Activated CD8-positive, alpha-beta memory T cell treated with anti-CD3 and anti-CD28 coated beads for 1 hour (primary cell): ENCODE results near the gene DUSP28.
"Not testable (repeated sequence)": the region's sequence is repeated elsewhere in the genome, so short reads cannot be mapped to it uniquely, and the experiment has no call there.

Source experiments
- DNase-seq, 2 donors: peaks; one replicate each; pipeline ENCODE4 v3.0.0-alpha.2; 2020; ENCODE audit warnings: low read depth in 1 of 2; ENCODE audit errors: extremely low read depth in 1 of 2

The DUSP28 gene, protein sequence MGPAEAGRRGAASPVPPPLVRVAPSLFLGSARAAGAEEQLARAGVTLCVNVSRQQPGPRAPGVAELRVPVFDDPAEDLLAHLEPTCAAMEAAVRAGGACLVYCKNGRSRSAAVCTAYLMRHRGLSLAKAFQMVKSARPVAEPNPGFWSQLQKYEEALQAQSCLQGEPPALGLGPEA

DNA sequence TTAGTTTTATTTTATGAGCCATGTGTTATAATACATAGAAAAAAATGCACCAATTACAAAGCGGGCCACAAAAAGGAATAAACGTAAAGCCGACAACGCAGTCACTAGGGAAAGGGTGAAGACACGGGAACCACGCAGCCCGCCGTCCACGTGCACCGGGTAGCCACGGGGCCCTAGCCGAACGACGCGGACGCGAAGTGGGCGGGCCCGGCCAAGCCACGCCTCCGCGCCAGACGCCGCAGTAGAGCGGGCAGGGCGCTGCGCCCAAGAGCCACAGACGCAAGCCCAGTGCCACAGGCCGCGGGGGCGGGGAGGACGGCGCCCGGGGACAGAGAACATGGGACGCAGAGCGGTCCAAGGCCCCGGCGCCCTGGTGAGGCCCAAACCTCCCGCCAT, at the start of gene DUSP28:
Gene DUSP28 (plus strand): TSS at position 274 of the 396 bp plus-strand sequence. CDS start 328 bp downstream, outside the sequence.
- peak; percentile 65 to 82 for DNase-seq

- no peak for DNase-seq
Observed at GRCh38 chr2:240510513-240511210, 49.5 kb upstream of the DUSP28 start.

DNA sequence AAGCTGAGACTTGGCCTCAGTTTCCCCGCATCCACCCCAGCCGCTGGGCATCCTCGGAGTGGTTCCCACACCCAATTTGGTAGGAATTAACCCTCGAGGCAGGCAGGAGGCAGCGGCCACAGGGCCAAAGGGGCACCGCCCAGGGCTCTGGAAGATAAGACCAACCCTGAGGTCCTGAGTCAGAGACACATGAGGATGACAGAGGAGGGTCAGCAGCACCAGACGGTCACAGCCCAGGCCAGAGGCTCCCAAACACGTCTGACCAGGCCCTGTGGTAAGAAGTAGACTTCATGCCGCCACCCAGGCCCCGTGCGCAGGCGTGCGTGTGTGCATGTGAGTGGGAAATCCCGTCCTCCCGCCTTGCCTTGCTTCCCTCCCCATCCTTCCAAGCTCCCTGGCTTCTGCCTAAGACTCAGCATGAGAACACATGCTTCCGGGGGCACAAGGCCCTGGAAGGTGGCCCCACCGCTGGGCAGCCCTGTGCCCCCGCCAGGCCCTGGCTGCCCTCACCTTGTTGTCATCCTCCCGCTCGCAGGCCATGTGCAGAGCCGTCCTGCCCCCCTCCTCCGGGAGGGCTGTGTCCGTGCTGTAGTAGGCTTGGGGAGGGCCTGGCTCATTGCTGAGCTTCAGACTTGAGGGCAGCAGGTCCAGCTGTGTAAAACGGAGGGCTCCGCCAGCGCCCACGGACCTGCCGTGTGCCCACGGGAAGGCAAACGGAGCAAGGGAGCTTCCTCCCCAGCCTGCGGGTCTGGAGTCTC, 48.6 kb upstream of the DUSP28 start:
- DNase-seq, result no peak

GRCh38 chr2:240512109-240512485, 48.1 kb upstream of the DUSP28 start:
- DNase-seq, result no peak

DNA sequence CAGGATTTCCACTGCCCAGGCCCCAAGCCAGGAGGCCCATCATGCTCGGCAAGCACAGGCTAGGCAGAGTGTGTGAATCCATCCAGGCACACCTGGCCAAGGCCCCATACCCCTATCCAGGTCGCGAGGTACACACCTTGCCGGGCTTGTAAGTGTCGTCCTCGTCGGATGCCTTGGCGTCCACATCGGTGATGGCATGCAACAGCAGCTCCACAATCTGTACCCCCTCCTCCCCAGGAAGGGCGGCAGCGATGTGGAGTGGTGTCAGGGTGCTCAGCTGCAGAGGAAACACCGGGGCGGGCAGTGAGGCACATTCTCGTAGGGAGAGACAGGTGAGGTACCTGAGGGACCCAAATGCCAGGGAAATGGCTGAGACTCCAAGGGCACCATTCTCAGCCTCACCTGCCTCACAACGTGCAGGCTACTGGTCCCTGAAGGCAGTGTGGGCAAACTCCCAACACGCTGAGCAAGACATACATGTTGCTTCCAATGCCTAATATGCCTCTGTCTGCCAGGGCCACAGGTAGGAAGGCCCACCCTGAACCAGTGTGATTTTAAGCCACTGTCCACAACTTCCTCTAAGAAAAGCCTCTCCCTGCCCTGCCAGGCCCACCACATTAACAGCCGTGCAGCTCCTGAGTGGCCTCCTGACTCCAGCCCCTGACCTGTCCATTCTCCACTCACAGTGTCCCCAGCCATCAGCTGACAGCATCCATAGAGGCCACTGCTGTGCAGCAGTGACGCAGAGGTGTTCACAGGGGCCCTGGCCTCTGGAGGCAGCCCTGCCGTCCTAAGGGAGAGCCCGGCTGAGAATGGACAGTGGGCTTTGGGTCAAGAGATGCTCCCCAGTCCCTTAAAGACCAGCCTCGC, 47.3 kb upstream of the DUSP28 start:
- no peak for DNase-seq

DNA sequence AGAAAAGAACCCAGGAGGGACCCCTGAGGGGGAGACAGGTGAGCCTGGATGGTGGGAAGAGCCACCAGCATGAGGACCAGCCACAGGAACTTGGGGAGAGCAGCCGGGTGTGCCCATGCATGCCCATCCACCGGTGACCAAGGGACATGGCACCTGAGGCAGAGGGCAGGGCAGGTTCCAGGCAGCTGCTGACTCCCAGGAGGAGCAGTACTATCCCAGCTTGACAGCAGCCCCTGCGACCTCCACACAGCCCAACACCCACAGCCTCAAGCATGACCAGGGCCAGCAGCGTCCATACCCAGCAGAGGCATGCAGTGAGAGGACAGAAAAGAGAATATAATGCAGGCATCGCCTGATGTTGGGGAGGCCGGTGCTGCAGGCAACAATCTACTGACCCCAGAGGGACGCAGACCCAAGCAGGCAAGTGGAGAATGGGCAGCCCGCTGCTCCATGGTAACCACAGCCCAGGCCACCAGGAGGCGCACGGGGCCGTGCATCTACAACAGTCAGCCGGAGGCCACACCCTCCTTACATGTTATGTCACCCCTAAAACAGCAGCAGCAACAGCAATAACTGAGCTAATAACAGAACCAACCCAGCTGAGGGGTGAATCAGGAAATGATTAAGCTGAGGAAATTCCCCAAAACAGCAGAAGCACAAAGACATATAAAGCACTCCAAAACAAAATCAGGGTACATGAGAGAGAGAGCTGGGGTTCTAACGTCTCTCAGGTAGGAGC, 46.4 kb upstream of the DUSP28 start:
- peak; percentile 58 to 66 for DNase-seq

- DNase-seq, result no peak
Observed at GRCh38 chr2:240514631-240515030, 45.5 kb upstream of the DUSP28 start.

GRCh38 chr2:240517342-240517741, 42.8 kb upstream of the DUSP28 start:
- no peak for DNase-seq

- no peak for DNase-seq
Observed at GRCh38 chr2:240518981-240519380, 41.2 kb upstream of the DUSP28 start.

GRCh38 chr2:240519396-240520129, 40.6 kb upstream of the DUSP28 start:
- DNase-seq, result no peak

- no peak for DNase-seq
Observed at GRCh38 chr2:240520130-240520973, 39.8 kb upstream of the DUSP28 start.

DNA sequence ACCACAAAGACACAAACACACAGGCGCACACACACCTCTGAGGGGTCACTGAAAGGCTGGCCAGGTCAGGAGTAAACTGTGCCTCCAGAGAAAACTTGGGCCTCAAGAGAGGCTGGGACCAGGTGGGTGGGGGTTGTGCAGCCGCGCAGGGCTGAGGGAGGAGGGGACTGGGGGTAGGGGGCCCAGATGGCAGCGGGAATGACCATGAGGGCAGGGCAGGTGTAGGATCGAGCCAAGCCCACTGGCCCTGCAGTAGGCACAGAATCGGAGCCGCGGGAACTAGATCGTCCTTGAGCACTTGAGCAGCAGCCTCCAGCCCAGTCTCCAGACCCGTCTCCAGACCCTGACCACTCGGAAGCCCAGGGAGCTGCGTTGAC, 39.2 kb upstream of the DUSP28 start:
- DNase-seq, result no peak

- DNase-seq, result not testable (repeated sequence)
Observed at GRCh38 chr2:240521885-240522284, 38.3 kb upstream of the DUSP28 start.

GRCh38 chr2:240522406-240522805, 37.8 kb upstream of the DUSP28 start:
- no peak for DNase-seq

DNA sequence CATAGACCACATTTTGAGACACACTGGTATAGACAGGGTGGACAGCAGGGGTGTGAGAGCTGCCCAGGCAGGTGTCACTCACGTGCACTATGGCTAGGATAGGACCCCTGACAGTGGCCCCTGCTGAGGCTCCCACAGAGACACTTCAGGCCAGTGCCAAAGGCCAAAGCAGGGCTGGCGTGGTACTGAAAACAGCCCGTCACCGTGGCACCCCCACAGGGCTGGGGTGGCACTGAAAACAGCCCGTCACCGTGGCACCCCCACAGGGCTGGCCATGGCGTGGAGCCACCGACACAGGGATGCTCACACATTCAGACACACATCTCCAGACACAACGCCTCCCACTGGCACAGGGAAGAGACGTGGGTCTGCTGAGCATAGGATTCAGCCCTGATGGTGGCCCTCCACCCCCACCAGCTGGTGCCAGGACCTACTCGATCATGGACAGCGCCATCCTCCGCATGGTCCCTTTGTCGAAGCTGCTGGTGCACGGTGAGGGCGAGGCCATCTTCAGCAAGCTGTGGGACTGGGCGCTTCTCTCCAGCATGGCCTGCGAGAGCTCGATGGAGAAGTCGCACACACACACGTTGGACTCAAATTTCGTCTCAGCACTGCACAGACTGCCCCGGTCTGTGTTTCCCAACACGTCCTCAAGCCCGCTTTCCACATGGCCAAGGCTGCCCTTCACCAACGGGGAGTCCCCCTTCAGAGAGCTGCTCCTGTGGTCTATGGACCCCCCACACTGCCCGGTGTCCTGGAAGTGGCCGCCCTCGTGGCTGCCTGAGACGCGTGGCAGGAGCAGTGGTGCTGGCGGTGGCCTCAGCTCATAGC, 36.5 kb upstream of the DUSP28 start:
- DNase-seq, result no peak

DNA sequence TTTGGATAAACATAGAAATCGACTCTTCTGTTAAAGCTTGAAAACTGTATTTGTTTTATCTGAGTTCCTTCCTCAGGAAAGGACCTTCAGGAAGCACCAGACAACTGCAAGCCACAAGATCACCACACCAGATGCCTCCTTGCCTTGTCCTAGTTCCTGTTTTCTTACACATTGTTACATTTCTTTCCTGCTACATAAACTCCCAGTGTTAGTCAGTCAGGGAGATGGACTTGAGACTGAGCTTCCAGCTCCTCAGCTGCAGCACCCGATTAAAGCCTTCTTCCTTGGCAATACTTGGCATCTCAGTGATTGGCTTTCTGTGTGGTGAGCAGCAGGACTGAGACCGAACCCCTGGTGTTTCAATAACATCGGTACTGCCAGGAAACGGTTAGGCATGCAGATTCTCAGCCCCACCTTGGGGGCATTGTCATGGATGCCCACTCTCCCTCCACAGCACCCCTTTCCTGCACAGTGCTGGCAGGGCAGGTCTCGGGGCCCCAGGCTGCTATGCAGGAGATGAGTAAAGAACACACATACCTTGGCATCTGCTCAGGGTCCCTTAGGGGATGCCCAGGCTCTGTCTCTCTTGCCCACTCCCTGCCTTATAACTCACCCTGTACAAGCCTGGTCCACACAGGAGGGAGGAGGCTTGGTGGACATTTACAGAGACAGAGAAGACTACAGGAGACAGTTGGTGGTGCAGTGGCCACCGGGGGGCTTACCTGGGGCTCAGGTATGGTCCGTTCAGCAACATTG, 35.0 kb upstream of the DUSP28 start:
- no peak for DNase-seq

DNA sequence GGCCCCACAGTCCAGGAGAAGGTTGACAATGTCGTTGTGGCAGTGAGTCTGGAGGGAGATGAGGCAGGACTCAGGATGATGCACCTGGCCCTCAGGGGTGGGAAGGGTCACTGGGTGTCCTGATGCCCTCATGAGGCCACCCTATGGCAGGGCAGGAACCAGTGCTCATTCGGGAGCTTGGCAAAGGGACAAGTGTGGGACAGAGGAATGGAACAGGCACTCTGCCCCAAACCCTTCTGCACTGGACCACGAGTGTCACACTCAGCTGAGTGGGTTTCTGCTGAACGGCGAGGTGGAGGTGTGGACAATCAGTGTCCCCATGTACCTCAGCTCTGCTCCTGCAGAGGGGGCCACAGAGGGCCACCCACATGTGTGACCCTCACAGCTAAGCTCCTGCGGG, 34.4 kb upstream of the DUSP28 start:
- DNase-seq, result no peak
